ENCODE measurements around the gene PEX6.

DNA sequence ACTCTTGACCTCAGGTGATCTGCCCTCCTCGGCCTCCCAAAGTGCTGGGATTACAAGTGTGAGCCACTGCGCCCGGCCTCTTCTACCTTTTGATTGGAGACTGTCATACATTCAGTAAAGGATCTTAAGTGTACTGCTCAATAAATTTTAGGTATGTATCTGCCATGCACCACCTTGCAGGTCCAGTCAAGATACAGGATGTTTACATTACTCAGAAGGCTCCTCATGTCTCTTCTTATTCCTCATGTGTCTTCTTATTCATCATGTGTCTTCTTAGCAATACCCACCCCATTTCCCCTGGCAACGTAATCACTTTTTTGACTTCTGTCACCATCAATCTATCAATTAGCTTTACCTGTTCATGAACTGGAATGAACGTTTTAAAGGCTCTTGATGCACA lies 26.9 kb upstream of the PEX6 start:
- TF ChIP-seq CTCF (IDR thresholded peaks at IDR 0.05) (no peak), RCOR1 (IDR thresholded peaks at IDR 0.05; ENCODE audit: low read length) (no peak), POLR2AphosphoS5 (IDR thresholded peaks at IDR 0.05; ENCODE audit: low read depth, low read length) (no peak)

Measured in SK-N-SH (cell line).